Endothelial cell of hepatic sinusoid (primary cell): ENCODE measurements around the gene ASB8.
"Not testable (repeated sequence)": the region's sequence is repeated elsewhere in the genome, so short reads cannot be mapped to it uniquely, and the experiment has no call there.

Experiments used
- in situ Hi-C: cut with HindIII; loops from 2 replicates; pipeline ENCODE4 v1.10.0; 2017; ENCODE audit warnings: low sequenced_read_pairs

The ASB8 gene

GRCh38 chr12:48142818-48143674 is 14.3 kb downstream of the ASB8 start:
- in situ Hi-C loops = no loop called here

GRCh38 chr12:48135027-48135426 is 22.3 kb downstream of the ASB8 start:
- in situ Hi-C loops = no loop called here

- in situ Hi-C loops = no loop called here
Observed at GRCh38 chr12:48132826-48133225, 24.5 kb downstream of the ASB8 start.

- in situ Hi-C loops = no loop called here
Observed at GRCh38 chr12:48131517-48131916, 25.8 kb downstream of the ASB8 start.

GRCh38 chr12:48129376-48129775 is 27.9 kb downstream of the ASB8 start:
- in situ Hi-C loops = no loop called here

- in situ Hi-C loops = no loop called here
Observed at GRCh38 chr12:48128800-48129199, 28.5 kb downstream of the ASB8 start.

GRCh38 chr12:48126953-48127630 is 30.2 kb downstream of the ASB8 start:
- in situ Hi-C loops = no loop called here

- in situ Hi-C loops = no loop called here
Observed at GRCh38 chr12:48125985-48126384, 31.3 kb downstream of the ASB8 start.

- in situ Hi-C loops = not testable (repeated sequence)
Observed at GRCh38 chr12:48125542-48125941, 31.8 kb downstream of the ASB8 start.

GRCh38 chr12:48123169-48123568 is 34.1 kb downstream of the ASB8 start:
- in situ Hi-C loops = no loop called here

- in situ Hi-C loops = no loop called here
Observed at GRCh38 chr12:48122065-48122834, 35.1 kb downstream of the ASB8 start.

- in situ Hi-C loops = no loop called here
Observed at GRCh38 chr12:48121522-48121921, 35.8 kb downstream of the ASB8 start.

- in situ Hi-C loops = no loop called here
Observed at GRCh38 chr12:48119834-48120195, 37.5 kb downstream of the ASB8 start.

- in situ Hi-C loops = no loop called here
Observed at GRCh38 chr12:48119078-48119833, 38.1 kb downstream of the ASB8 start, which contains the start of gene PFKM. PFKM (plus strand) TSS chr12:48119364; CDS start chr12:48122775, 3,411 bp downstream.

GRCh38 chr12:48118284-48118871 is 38.9 kb downstream of the ASB8 start:
- in situ Hi-C loops = no loop called here

GRCh38 chr12:48115957-48116356 is 41.4 kb downstream of the ASB8 start:
- in situ Hi-C loops = no loop called here

- in situ Hi-C loops = not testable (repeated sequence)
Observed at GRCh38 chr12:48111312-48111693, 46.0 kb downstream of the ASB8 start.

- in situ Hi-C loops = no loop called here
Observed at GRCh38 chr12:48110691-48111311, 46.5 kb downstream of the ASB8 start.

GRCh38 chr12:48109424-48109823 is 47.9 kb downstream of the ASB8 start:
- in situ Hi-C loops = no loop called here
